ENCODE data around the gene STX10.
"Not testable (repeated sequence)": the region's sequence is repeated elsewhere in the genome, so short reads cannot be mapped to it uniquely, and the experiment has no call there.

- TF ChIP-seq CTCF, POLR2A, EP300 (IDR thresholded peaks at IDR 0.05): not testable (repeated sequence)
Observed at GRCh38 chr19:13185763-13186657, 35.8 kb upstream of the STX10 start.

Measured in tibial nerve (tissue), 4 donors.